ENCODE data around the gene PRDX5. TPM values are rescaled to one million over a fixed set of nuclear protein-coding genes. Genes with fewer than 3 reads are reported as not detected.

PRDX5 gene
- total RNA-seq, 1 experiment from 2014 or later, result 255 TPM

DNA sequence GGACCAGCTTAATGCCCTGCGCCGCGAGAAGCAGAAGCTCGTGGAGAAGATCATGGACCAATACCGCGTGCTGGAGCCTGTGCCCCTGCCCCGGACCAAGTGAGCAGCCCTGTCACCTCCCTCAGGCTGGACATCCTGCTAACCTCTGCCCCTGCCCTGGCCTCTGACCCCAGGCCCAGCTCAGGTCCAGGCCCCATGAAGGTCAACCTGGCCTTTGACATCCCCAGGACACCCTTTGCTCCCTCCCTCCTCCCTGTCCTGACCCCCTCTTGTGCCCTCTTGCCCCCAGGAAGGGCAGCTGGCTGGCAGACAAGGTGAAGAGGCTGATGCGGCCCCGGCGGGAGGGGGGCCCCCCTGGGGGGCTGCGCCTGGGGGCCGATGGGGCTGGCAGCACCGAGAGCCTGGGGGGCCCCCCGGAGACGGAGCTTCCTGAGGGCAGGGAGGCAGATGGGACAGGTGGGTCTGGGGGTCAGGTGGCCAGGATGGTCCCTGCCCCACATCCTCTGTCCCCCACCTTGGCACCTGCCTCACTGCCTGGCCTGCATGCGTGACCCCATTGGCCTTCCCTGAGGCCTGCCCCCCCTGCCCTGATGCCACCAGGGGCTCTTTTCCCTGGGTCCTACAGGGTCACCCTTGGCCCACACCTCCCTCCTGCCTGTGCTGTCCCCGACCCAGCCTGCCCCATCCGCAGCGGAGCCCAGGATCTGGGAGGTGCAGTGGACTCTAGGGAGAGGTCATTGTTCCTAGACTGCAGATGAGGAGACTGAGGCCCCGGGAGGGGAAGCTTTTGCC is 36.0 kb downstream of the PRDX5 start:
- ATAC-seq (no peak), DNase-seq (ENCODE audit: low spot score) (no peak)
- Mint-ChIP-seq H3K27ac (no peak overlapping the region), H3K27me3 (ENCODE audit: low read depth) (no peaks in the 10 kb centered on the region), H3K36me3 (no peaks in the 10 kb centered on the region), H3K4me3 (no peak overlapping the region), H3K9me3 (no peaks in the 10 kb centered on the region), H3K4me1 (peaks cover 15% of the 10 kb centered on the region)
- CTCF ChIA-PET, result interaction anchor here (0.9 to 10.4 kb wide), 31 partner anchors 13 to 299 kb away, joined by 3 to 437 read pairs (median 22); partner anchors contain the start of genes BAD, CCDC88B, ESRRA and GPR137
- TF ChIP-seq MYBL2 (CRISPR knock-in tag; IDR thresholded peaks at IDR 0.05) (no peak), CBFB (CRISPR knock-in tag; IDR thresholded peaks at IDR 0.05; ENCODE audit: low read depth) (no peak), ZNF423 (CRISPR knock-in tag; IDR thresholded peaks at IDR 0.05) (no peak), ZNF317 (CRISPR knock-in tag; IDR thresholded peaks at IDR 0.05; ENCODE audit: borderline replicate concordance, low read depth) (no peak), JUN (CRISPR knock-in tag; IDR thresholded peaks at IDR 0.05) (no peak), GRHL2 (CRISPR knock-in tag; IDR thresholded peaks at IDR 0.05; ENCODE audit: insufficient replicate concordance, severe bottlenecking) (no peak), EMX1 (CRISPR knock-in tag; IDR thresholded peaks at IDR 0.05) (no peak), ZNF396 (CRISPR knock-in tag; IDR thresholded peaks at IDR 0.05; ENCODE audit: borderline replicate concordance) (no peak)
- TF ChIP-seq, protein P1, sequence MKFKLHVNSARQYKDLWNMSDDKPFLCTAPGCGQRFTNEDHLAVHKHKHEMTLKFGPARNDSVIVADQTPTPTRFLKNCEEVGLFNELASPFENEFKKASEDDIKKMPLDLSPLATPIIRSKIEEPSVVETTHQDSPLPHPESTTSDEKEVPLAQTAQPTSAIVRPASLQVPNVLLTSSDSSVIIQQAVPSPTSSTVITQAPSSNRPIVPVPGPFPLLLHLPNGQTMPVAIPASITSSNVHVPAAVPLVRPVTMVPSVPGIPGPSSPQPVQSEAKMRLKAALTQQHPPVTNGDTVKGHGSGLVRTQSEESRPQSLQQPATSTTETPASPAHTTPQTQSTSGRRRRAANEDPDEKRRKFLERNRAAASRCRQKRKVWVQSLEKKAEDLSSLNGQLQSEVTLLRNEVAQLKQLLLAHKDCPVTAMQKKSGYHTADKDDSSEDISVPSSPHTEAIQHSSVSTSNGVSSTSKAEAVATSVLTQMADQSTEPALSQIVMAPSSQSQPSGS (CRISPR knock-in tag; IDR thresholded peaks at IDR 0.05; ENCODE audit: borderline replicate concordance, low read depth), result no peak
- TF ChIP-seq, protein P2, sequence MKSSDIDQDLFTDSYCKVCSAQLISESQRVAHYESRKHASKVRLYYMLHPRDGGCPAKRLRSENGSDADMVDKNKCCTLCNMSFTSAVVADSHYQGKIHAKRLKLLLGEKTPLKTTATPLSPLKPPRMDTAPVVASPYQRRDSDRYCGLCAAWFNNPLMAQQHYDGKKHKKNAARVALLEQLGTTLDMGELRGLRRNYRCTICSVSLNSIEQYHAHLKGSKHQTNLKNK (CRISPR knock-in tag; IDR thresholded peaks at IDR 0.05), result no peak
- TF ChIP-seq, protein P3, sequence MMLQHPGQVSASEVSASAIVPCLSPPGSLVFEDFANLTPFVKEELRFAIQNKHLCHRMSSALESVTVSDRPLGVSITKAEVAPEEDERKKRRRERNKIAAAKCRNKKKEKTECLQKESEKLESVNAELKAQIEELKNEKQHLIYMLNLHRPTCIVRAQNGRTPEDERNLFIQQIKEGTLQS (CRISPR knock-in tag; conservative IDR thresholded peaks at IDR 0.05), result no peak
- POLR2A ChIA-PET, result interaction anchor here (0.9 to 2.0 kb wide), 3 partner anchors 12 to 36 kb away, joined by 4 to 15 read pairs (median 7); partner anchors contain the start of genes PRDX5 and TRMT112

DNA sequence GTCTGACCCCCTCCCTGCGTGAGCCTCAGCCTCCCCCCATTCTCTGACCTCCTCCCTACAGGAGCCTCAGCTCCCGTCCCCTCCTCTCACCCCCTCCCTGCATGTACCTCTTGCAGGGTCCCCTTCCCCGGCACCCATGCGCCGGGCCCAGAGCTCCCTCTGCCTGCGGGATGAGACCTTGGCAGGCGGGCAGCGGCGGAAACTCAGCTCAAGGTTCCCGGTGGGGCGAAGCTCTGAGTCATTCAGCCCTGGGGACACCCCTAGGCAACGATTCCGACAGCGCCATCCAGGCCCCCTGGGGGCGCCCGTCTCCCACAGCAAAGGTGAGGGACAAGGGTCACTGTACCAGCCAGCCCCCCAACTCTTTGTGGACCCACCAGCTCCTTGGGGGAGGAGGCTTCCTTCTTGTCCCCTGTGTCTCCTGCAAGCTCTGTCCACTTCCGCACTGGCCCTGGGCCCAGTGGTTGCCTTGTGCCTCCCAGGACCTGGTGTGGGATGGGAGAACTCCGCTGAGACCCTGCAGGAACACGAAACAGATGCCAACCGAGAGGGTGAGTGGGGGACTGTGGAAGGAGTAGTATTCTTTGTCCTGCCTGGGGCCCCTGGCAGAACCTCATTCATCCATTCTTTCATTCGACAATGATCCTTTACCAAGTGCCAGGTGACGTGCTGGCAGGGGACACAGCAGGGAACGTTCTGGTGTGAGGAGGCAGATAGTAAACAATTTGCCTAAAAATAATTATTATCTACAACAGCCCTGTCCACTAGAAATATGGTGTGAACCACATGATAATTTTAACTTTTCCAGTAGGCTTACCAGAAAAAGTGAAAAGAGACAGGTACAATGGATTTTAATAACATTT is 37.4 kb downstream of the PRDX5 start:
- no peaks in the 10 kb centered on the region for H3K9me3 Mint-ChIP-seq
- peak; percentile 55 for ATAC-seq
- CTCF ChIA-PET, result interaction anchor here (0.5 to 10.4 kb wide), 79 partner anchors 8 to 660 kb away, joined by 3 to 437 read pairs (median 5); partner anchors contain the start of genes BAD, CATSPERZ, CCDC88B and ESRRA
- peak overlapping the region; percentile 63 for H3K27ac Mint-ChIP-seq
- no peak for TF ChIP-seq HMGA2 (CRISPR knock-in tag; IDR thresholded peaks at IDR 0.05)
- TF ChIP-seq, protein P4, sequence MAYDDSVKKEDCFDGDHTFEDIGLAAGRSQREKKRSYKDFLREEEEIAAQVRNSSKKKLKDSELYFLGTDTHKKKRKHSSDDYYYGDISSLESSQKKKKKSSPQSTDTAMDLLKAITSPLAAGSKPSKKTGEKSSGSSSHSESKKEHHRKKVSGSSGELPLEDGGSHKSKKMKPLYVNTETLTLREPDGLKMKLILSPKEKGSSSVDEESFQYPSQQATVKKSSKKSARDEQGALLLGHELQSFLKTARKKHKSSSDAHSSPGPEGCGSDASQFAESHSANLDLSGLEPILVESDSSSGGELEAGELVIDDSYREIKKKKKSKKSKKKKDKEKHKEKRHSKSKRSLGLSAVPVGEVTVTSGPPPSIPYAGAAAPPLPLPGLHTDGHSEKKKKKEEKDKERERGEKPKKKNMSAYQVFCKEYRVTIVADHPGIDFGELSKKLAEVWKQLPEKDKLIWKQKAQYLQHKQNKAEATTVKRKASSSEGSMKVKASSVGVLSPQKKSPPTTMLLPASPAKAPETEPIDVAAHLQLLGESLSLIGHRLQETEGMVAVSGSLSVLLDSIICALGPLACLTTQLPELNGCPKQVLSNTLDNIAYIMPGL (CRISPR knock-in tag; IDR thresholded peaks at IDR 0.05), result peak; percentile 71
- peak; percentile 87 for TF ChIP-seq ZNF423 (CRISPR knock-in tag; IDR thresholded peaks at IDR 0.05)
- no peak for TF ChIP-seq ZNF232 (CRISPR knock-in tag; IDR thresholded peaks at IDR 0.05)
- TF ChIP-seq, protein P5, sequence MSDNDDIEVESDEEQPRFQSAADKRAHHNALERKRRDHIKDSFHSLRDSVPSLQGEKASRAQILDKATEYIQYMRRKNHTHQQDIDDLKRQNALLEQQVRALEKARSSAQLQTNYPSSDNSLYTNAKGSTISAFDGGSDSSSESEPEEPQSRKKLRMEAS (CRISPR knock-in tag; IDR thresholded peaks at IDR 0.05), result 0 out of 2 replicates have a peak, but pooled peaks have one; percentile 13
- TF ChIP-seq SP1 (CRISPR knock-in tag; conservative IDR thresholded peaks at IDR 0.05), result 0 out of 2 replicates have a peak, but pooled peaks have one; percentile 50
- TF ChIP-seq, protein P6, sequence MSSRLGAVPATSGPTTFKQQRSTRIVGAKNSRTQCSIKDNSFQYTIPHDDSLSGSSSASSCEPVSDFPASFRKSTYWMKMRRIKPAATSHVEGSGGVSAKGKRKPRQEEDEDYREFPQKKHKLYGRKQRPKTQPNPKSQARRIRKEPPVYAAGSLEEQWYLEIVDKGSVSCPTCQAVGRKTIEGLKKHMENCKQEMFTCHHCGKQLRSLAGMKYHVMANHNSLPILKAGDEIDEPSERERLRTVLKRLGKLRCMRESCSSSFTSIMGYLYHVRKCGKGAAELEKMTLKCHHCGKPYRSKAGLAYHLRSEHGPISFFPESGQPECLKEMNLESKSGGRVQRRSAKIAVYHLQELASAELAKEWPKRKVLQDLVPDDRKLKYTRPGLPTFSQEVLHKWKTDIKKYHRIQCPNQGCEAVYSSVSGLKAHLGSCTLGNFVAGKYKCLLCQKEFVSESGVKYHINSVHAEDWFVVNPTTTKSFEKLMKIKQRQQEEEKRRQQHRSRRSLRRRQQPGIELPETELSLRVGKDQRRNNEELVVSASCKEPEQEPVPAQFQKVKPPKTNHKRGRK (CRISPR knock-in tag; IDR thresholded peaks at IDR 0.05; ENCODE audit: borderline replicate concordance), result no peak
- TF ChIP-seq, protein P7, sequence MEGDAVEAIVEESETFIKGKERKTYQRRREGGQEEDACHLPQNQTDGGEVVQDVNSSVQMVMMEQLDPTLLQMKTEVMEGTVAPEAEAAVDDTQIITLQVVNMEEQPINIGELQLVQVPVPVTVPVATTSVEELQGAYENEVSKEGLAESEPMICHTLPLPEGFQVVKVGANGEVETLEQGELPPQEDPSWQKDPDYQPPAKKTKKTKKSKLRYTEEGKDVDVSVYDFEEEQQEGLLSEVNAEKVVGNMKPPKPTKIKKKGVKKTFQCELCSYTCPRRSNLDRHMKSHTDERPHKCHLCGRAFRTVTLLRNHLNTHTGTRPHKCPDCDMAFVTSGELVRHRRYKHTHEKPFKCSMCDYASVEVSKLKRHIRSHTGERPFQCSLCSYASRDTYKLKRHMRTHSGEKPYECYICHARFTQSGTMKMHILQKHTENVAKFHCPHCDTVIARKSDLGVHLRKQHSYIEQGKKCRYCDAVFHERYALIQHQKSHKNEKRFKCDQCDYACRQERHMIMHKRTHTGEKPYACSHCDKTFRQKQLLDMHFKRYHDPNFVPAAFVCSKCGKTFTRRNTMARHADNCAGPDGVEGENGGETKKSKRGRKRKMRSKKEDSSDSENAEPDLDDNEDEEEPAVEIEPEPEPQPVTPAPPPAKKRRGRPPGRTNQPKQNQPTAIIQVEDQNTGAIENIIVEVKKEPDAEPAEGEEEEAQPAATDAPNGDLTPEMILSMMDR (IDR thresholded peaks at IDR 0.05), result peak; percentile 21; the same call in 1 of the 2 replicates
- no peak for TF ChIP-seq GTF2I (CRISPR knock-in tag; conservative IDR thresholded peaks at IDR 0.05)
- no peak for TF ChIP-seq ESRRA (CRISPR knock-in tag; IDR thresholded peaks at IDR 0.05; ENCODE audit: borderline replicate concordance)
- TF ChIP-seq, protein P8, sequence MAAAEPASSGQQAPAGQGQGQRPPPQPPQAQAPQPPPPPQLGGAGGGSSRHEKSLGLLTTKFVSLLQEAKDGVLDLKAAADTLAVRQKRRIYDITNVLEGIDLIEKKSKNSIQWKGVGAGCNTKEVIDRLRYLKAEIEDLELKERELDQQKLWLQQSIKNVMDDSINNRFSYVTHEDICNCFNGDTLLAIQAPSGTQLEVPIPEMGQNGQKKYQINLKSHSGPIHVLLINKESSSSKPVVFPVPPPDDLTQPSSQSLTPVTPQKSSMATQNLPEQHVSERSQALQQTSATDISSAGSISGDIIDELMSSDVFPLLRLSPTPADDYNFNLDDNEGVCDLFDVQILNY (CRISPR knock-in tag; IDR thresholded peaks at IDR 0.05), result 0 out of 2 replicates have a peak, but pooled peaks have one; percentile 54
- DNase-seq (ENCODE audit: low spot score), result peak; percentile 85
- POLR2A ChIA-PET, result interaction anchor here (0.5 to 2.0 kb wide), 4 partner anchors 10 to 51 kb away, joined by 4 to 15 read pairs (median 6); partner anchors contain the start of genes ESRRA, PRDX5 and TRMT112
- no peaks in the 10 kb centered on the region for H3K36me3 Mint-ChIP-seq
- H3K4me1 Mint-ChIP-seq, result peaks cover 23% of the 10 kb centered on the region
- no peak overlapping the region for H3K4me3 Mint-ChIP-seq
- no peaks in the 10 kb centered on the region for H3K27me3 Mint-ChIP-seq (ENCODE audit: low read depth)
